Measurements from ENCODE around the gene APBB1IP.

APBB1IP gene

GRCh38 chr10:26468291-26468690 is 30.1 kb downstream of the APBB1IP start:
- Histone ChIP-seq H3K4me1 (ENCODE audit: control insufficient read depth in 2 of 2, insufficient read depth in 1 of 2, low read depth in 1 of 2, low read length in 2 of 2) (no peaks in the 10 kb centered on the region), H2AFZ (ENCODE audit: low read length) (no peak overlapping the region), H3K36me3 (replicated peaks in 1 of 2; ENCODE audit: control insufficient read depth in 2 of 2, insufficient read depth in 2 of 2, low read length in 2 of 2) (no peaks in the 10 kb centered on the region), H2BK12ac (ENCODE audit: low read length) (no peak overlapping the region), H3K18ac (ENCODE audit: low read length) (no peak overlapping the region), H3K27me3 (ENCODE audit: control insufficient read depth in 3 of 3, insufficient read depth in 3 of 3, low read depth in 1 of 3, low read length in 3 of 3) (no peaks in the 10 kb centered on the region), H4K8ac (ENCODE audit: low read depth, low read length) (no peak overlapping the region), H3K9ac (ENCODE audit: low read depth, low read length, poor library complexity) (no peak overlapping the region), H3K23ac (ENCODE audit: low read depth, low read length, poor library complexity) (no peak overlapping the region), H2BK5ac (ENCODE audit: low read length) (no peak overlapping the region), H3K79me1 (ENCODE audit: low read depth, low read length) (no peaks in the 10 kb centered on the region), H3K27ac (replicated peaks; ENCODE audit: low read length) (no peak overlapping the region), H3K9me3 (replicated peaks in 1 of 2; ENCODE audit: control insufficient read depth in 2 of 2, insufficient read depth in 1 of 2, low read depth in 1 of 2, low read length in 2 of 2) (no peaks in the 10 kb centered on the region), H2AK5ac (ENCODE audit: low read depth, low read length) (no peak overlapping the region), H3K4me3 (ENCODE audit: low read length in 2 of 2) (no peak overlapping the region), H4K91ac (ENCODE audit: low read depth, low read length, poor library complexity) (no peak overlapping the region), H3K14ac (ENCODE audit: low read length) (no peak overlapping the region), H3K4ac (ENCODE audit: low read length) (no peak overlapping the region), H2BK15ac (ENCODE audit: low read length) (no peak overlapping the region), H3K4me2 (ENCODE audit: insufficient read depth, low read length, poor library complexity, severe bottlenecking) (no peak overlapping the region), H2BK120ac (ENCODE audit: low read depth, low read length) (no peak overlapping the region)
- DNase-seq (ENCODE audit: low spot score), result no peak
- WGBS, 2 donors (ENCODE audit: extremely low coverage in 2 of 2, insufficient read length in 2 of 2, insufficient replicate concordance in 1 of 2), result no CpG with 5 or more reads among the region's 3 CpGs

- no peak overlapping the region for H2AK5ac ChIP-seq (ENCODE audit: low read depth, low read length)
- no peak overlapping the region for H2BK12ac ChIP-seq (ENCODE audit: low read length)
- no peak overlapping the region for H3K4me3 ChIP-seq (ENCODE audit: low read length in 2 of 2)
- H3K14ac ChIP-seq (ENCODE audit: low read length), result peak overlapping the region; percentile 2
- H2BK120ac ChIP-seq (ENCODE audit: low read depth, low read length), result no peak overlapping the region
- no peak overlapping the region for H3K18ac ChIP-seq (ENCODE audit: low read length)
- H3K36me3 ChIP-seq (replicated peaks in 1 of 2; ENCODE audit: control insufficient read depth in 2 of 2, insufficient read depth in 2 of 2, low read length in 2 of 2), result no peaks in the 10 kb centered on the region
- no peak overlapping the region for H2AFZ ChIP-seq (ENCODE audit: low read length)
- H3K9me3 ChIP-seq (replicated peaks in 1 of 2; ENCODE audit: control insufficient read depth in 2 of 2, insufficient read depth in 1 of 2, low read depth in 1 of 2, low read length in 2 of 2), result no peaks in the 10 kb centered on the region
- no peak overlapping the region for H2BK15ac ChIP-seq (ENCODE audit: low read length)
- no peaks in the 10 kb centered on the region for H3K79me1 ChIP-seq (ENCODE audit: low read depth, low read length)
- no peaks in the 10 kb centered on the region for H3K27me3 ChIP-seq (ENCODE audit: control insufficient read depth in 3 of 3, insufficient read depth in 3 of 3, low read depth in 1 of 3, low read length in 3 of 3)
- H2BK5ac ChIP-seq (ENCODE audit: low read length), result no peak overlapping the region
- H4K8ac ChIP-seq (ENCODE audit: low read depth, low read length), result no peak overlapping the region
- no peak overlapping the region for H3K23ac ChIP-seq (ENCODE audit: low read depth, low read length, poor library complexity)
- no peaks in the 10 kb centered on the region for H3K4me1 ChIP-seq (ENCODE audit: control insufficient read depth in 2 of 2, insufficient read depth in 1 of 2, low read depth in 1 of 2, low read length in 2 of 2)
- no peak for DNase-seq (ENCODE audit: low spot score)
- H4K91ac ChIP-seq (ENCODE audit: low read depth, low read length, poor library complexity), result no peak overlapping the region
- no peak overlapping the region for H3K4ac ChIP-seq (ENCODE audit: low read length)
- no CpG with 5 or more reads among the region's 6 CpGs for WGBS, 2 donors (ENCODE audit: extremely low coverage in 2 of 2, insufficient read length in 2 of 2, insufficient replicate concordance in 1 of 2)
- no peak overlapping the region for H3K4me2 ChIP-seq (ENCODE audit: insufficient read depth, low read length, poor library complexity, severe bottlenecking)
- H3K9ac ChIP-seq (ENCODE audit: low read depth, low read length, poor library complexity), result no peak overlapping the region
- no peak overlapping the region for H3K27ac ChIP-seq (replicated peaks; ENCODE audit: low read length)
These were observed 30.6 kb downstream of the APBB1IP start for GRCh38 chr10:26468700-26469099.

GRCh38 chr10:26472492-26472778 is 34.3 kb downstream of the APBB1IP start:
- H4K8ac ChIP-seq (ENCODE audit: low read depth, low read length), result no peak overlapping the region
- no peak overlapping the region for H2BK15ac ChIP-seq (ENCODE audit: low read length)
- no peak overlapping the region for H3K18ac ChIP-seq (ENCODE audit: low read length)
- no peak overlapping the region for H2AK5ac ChIP-seq (ENCODE audit: low read depth, low read length)
- H3K14ac ChIP-seq (ENCODE audit: low read length), result no peak overlapping the region
- no CpG with 5 or more reads among the region's 5 CpGs for WGBS, 2 donors (ENCODE audit: extremely low coverage in 2 of 2, insufficient read length in 2 of 2, insufficient replicate concordance in 1 of 2)
- no peaks in the 10 kb centered on the region for H3K27me3 ChIP-seq (ENCODE audit: control insufficient read depth in 3 of 3, insufficient read depth in 3 of 3, low read depth in 1 of 3, low read length in 3 of 3)
- no peak overlapping the region for H3K9ac ChIP-seq (ENCODE audit: low read depth, low read length, poor library complexity)
- no peak overlapping the region for H3K4ac ChIP-seq (ENCODE audit: low read length)
- H3K4me2 ChIP-seq (ENCODE audit: insufficient read depth, low read length, poor library complexity, severe bottlenecking), result no peak overlapping the region
- no peak overlapping the region for H2AFZ ChIP-seq (ENCODE audit: low read length)
- no peak overlapping the region for H3K23ac ChIP-seq (ENCODE audit: low read depth, low read length, poor library complexity)
- no peak overlapping the region for H3K4me3 ChIP-seq (ENCODE audit: low read length in 2 of 2)
- H3K27ac ChIP-seq (replicated peaks; ENCODE audit: low read length), result no peak overlapping the region
- no peaks in the 10 kb centered on the region for H3K9me3 ChIP-seq (replicated peaks in 1 of 2; ENCODE audit: control insufficient read depth in 2 of 2, insufficient read depth in 1 of 2, low read depth in 1 of 2, low read length in 2 of 2)
- H3K4me1 ChIP-seq (ENCODE audit: control insufficient read depth in 2 of 2, insufficient read depth in 1 of 2, low read depth in 1 of 2, low read length in 2 of 2), result no peaks in the 10 kb centered on the region
- H2BK5ac ChIP-seq (ENCODE audit: low read length), result no peak overlapping the region
- DNase-seq (ENCODE audit: low spot score), result no peak
- no peaks in the 10 kb centered on the region for H3K36me3 ChIP-seq (replicated peaks in 1 of 2; ENCODE audit: control insufficient read depth in 2 of 2, insufficient read depth in 2 of 2, low read length in 2 of 2)
- no peak overlapping the region for H4K91ac ChIP-seq (ENCODE audit: low read depth, low read length, poor library complexity)
- no peak overlapping the region for H2BK120ac ChIP-seq (ENCODE audit: low read depth, low read length)
- H3K79me1 ChIP-seq (ENCODE audit: low read depth, low read length), result no peaks in the 10 kb centered on the region
- no peak overlapping the region for H2BK12ac ChIP-seq (ENCODE audit: low read length)

GRCh38 chr10:26474026-26474425 is 35.9 kb downstream of the APBB1IP start:
- Histone ChIP-seq H3K27me3 (ENCODE audit: control insufficient read depth in 3 of 3, insufficient read depth in 3 of 3, low read depth in 1 of 3, low read length in 3 of 3) (no peaks in the 10 kb centered on the region), H3K14ac (ENCODE audit: low read length) (no peak overlapping the region), H2BK15ac (ENCODE audit: low read length) (no peak overlapping the region), H3K9me3 (replicated peaks in 1 of 2; ENCODE audit: control insufficient read depth in 2 of 2, insufficient read depth in 1 of 2, low read depth in 1 of 2, low read length in 2 of 2) (no peaks in the 10 kb centered on the region), H2AK5ac (ENCODE audit: low read depth, low read length) (no peak overlapping the region), H3K23ac (ENCODE audit: low read depth, low read length, poor library complexity) (no peak overlapping the region), H2BK120ac (ENCODE audit: low read depth, low read length) (no peak overlapping the region), H3K4me2 (ENCODE audit: insufficient read depth, low read length, poor library complexity, severe bottlenecking) (no peak overlapping the region), H3K18ac (ENCODE audit: low read length) (no peak overlapping the region), H2BK5ac (ENCODE audit: low read length) (no peak overlapping the region), H2BK12ac (ENCODE audit: low read length) (no peak overlapping the region), H3K36me3 (replicated peaks in 1 of 2; ENCODE audit: control insufficient read depth in 2 of 2, insufficient read depth in 2 of 2, low read length in 2 of 2) (no peaks in the 10 kb centered on the region), H3K4me1 (ENCODE audit: control insufficient read depth in 2 of 2, insufficient read depth in 1 of 2, low read depth in 1 of 2, low read length in 2 of 2) (no peaks in the 10 kb centered on the region), H3K4me3 (ENCODE audit: low read length in 2 of 2) (no peak overlapping the region), H2AFZ (ENCODE audit: low read length) (no peak overlapping the region), H4K91ac (ENCODE audit: low read depth, low read length, poor library complexity) (no peak overlapping the region), H3K4ac (ENCODE audit: low read length) (no peak overlapping the region), H3K79me1 (ENCODE audit: low read depth, low read length) (no peaks in the 10 kb centered on the region), H3K27ac (replicated peaks; ENCODE audit: low read length) (no peak overlapping the region), H4K8ac (ENCODE audit: low read depth, low read length) (no peak overlapping the region), H3K9ac (ENCODE audit: low read depth, low read length, poor library complexity) (no peak overlapping the region)
- DNase-seq (ENCODE audit: low spot score), result no peak
- WGBS, 2 donors (ENCODE audit: extremely low coverage in 2 of 2, insufficient read length in 2 of 2, insufficient replicate concordance in 1 of 2), result no CpG with 5 or more reads among the region's 1 CpG
